Stimulated activated CD8-positive, alpha-beta memory T cell treated with anti-CD3 and anti-CD28 coated beads, Interleukin-4, amount 100 ng/mL, for 24 hours (primary cell): Measurements from ENCODE around the gene TRMT44.
A peak's percentile ranks its signal among the peaks of the same experiment; 100 is the strongest.

Source experiments
- DNase-seq: peaks from one replicate; pipeline ENCODE4 v3.0.0-alpha.2; 2020; ENCODE audit warnings: low read depth

The TRMT44 gene

DNA sequence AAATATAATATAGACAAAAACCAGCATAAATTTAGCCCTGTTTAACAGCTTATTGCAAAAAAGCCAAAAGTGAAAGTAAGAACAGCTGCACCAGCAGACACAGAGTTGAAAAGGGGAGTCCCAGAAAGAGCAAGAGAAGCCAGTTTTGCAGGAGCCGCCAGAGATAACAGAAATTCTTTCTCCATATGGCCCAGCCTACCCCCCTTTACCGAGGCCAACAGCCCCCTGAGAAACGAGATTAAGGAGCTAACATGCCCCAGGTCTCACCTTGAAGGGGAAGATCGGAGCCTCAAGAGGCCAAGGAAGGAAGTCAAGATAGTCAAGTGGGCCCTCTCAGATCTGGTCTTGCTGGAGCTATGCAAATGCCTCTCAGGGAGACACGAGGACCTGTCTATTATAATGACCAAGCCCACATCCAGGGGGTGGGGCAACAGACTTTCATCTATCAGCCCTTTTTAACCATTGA is 4.9 kb upstream of the TRMT44 start:
- no peak for DNase-seq

DNA sequence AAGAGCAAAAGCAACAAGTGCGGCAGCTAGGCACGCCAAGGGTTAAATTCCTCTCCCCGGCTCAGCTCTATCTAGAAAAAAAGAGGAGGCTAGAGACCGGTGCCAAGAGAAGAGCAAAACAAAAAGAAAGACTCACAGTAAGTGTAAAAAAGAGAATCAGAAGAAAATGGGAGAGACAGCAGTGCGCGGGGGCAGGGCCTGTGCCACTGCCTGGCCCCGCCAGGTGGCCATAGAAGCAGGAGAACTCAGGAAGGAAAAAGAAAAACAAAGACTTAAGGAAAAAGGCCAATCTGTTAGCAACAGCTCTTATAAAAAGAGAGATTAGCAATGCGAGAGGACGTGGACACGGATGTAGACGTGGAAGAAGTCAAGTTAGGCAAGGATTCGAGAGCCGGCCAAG is 3.3 kb upstream of the TRMT44 start:
- DNase-seq, result no peak

DNA sequence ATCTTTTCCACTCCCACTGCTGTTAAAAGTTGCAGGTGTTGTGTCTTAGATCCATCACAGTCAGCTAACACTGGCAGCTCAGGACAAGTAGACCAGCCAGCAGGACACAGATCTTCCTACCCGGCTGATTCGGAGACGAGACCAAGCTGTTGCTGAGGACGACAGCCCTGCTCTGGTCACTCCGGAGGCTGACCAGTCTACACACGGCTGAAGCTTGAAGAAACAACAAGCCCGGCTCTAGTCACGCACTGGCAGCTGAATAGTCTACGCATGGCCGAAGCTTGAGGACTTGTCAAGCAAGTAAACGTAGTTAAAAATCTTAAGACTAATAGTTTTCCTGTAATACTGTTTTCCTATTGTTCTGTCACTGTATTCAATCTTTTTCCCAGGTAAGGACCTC is 1.8 kb upstream of the TRMT44 start:
- DNase-seq, result no peak

DNA sequence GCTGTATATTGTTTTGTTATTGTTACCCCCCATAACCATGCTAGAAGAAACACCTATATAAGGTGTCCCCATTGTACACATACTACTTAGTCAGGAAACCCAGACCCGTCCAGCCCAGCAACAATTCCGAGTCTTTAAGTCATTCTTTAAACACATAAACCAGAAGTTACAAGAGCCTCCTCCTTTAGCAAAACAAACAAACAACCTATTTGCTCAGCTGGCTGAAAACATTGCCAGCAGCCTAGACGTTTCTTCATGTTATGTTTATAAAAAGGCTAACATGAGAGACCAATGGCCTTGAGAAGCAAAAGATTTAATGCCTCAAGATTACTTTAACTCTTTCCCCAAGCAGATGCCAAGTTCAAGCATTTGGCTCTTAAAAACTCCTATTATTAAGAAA is 1.4 kb upstream of the TRMT44 start:
- DNase-seq, result no peak

DNA sequence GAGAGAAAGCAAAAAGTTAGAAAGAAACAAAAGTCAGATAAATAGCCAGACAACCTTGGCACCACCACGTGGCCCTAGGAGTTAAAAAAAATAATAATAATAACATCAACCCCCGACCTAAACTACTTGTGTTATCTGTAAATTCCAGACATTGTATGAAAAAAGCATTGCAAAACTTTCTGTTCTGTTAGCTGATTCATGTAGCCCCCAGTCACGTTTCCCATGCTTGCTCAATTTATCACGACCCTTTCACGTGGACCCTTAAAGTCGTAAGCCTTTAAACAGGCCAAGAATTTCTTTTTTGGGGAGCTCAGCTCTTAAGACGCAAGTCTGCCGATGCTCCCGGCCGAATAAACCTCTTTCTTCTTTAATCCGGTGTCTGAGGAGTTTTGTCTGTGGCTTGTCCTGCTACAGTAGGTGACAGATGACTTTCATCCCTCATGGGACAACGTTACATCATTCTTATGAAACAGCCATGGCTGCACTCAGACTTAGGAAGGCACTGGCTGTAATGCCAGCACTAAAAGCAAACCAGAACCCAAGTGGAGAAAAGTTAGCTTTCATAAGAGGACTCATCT is 574 bp upstream of the TRMT44 start:
- no peak for DNase-seq

DNA sequence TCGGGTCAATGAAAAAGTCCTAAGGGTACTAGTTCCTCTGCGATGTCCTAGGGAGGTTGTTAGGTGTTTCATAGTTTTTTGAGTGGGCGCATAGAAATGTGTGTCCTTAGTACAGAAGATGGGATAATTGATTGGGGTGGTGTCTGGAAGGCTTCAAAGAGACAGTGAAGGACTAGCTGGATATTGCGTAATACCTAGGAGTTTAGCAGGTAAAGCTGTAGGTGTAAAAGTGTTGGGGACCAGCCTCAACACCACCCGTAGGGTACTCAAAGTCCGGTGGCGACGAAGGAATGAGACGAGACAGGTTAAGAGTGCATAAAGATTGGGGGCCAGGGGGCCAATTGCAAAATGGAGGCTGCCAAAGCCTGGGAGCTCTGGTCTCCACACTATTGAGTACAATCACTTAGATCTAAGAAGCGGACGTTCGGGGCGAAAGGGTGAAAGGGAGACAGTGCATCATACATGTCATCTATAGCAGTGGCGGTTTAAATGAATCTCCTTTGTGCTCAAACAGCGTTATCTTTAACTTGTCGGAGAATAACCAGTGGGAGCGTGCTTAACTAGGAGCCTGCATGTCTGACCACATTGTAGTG is 1.0 kb downstream of the TRMT44 start:
- no peak for DNase-seq

DNA sequence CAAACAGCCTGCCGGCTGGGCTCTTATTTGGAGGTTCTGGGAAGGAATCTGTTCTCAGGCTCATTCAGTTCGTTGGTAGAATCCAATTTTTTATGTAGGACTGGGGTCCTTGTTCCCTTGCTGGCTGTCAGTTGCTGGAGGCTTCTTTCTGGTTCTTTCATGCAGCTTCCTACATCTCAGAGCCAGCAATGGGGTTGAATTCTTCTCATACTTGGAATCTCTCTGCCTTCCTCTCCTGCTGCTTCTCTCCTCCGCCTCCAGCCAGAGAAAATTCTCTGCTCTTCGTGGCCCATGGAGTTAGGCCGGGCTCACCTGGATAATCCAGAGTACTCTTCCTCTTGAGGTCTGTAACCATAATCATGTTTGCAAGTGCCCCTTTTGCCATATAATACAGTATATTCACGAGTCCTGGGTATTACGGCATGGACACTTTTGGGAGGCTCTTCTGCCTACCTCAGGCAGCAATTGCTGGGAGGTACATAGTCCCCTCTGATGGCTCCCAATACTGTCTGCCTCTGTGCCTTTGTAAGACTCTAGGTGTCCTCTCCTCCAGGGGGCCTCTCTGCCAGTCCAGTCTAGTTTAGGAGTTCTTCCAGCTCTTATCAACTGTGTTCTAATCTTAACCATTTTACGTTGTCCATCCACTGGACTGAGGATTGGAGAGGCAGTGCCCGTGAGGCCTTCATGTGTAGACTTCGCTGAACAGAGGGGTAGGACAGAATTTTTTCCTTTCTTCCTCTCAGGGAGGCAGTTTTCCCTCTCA is 2.2 kb downstream of the TRMT44 start:
- no peak for DNase-seq

DNA sequence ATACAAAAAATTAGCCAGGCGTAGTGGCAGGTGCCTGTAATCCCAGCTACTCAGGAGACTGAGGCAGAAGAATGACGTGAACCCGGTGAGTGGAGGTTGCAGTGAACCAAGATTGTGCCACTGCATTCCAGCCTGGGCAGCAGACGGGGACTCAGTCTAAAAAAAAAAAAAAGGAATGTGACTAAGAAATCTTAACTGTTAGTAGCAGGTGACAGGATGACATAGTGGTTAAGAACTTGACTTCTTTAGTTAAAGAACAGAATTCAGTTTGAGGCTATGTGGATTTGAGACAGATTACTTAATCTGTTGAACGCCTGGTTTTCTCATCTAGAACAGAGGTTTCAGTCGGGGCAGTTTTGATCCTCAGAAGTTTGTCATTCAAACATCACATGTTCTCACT is 3.2 kb downstream of the TRMT44 start:
- no peak for DNase-seq

DNA sequence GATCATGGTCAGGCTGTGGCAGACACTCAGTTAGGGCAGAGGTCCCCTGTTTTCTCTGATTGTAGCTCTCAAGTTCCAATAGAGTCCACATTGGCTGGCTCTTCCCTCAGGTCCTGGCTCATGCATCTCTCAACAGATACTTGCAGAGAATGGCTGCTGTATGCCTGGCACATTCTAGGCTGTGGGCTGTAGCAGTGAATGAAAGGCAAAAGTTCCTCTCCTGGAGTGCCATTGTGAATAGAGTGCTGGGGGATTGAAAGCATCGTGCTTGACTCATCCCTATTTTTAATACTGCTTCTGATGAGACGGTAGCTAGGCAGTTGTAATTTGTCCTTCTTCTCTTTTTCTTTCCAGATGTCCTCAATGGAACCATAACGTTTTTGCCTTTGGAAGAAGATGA is 5.5 kb downstream of the TRMT44 start:
- no peak for DNase-seq

DNA sequence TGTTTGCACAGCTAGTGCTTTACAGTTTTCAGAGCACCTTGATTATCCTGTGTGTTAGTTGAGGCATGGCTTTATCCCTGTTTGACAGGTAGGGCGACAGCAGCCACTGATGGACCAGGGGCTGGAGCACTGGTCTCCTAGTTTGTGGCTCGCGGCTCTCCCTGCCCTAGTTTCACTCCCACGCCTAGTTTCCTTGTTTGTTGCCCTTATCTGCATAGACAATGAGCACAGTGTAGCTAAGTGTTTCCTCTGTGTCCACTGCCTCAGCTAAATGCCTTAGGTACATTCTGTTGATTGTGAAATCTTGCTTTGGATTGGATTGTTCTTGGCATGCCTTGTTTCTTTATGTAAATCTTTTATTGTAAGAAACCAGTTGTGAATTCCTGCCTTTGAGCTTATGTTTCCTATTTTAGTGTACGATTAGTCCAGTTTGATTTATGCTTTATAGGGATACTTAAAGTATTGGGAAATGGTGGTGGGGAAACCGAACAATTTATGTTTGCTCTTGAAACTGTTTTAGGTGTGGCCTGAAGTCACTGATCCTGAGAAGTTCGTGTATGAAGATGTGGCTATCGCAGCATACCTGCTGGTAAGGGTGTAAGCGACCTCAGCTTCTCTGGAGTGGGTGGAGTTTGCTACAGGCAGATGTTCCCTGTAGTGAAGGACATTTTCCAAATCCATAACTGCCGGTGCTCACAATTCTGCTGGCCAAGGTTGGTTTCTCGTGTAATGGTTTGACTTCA is 11.0 kb downstream of the TRMT44 start:
- no peak for DNase-seq

DNA sequence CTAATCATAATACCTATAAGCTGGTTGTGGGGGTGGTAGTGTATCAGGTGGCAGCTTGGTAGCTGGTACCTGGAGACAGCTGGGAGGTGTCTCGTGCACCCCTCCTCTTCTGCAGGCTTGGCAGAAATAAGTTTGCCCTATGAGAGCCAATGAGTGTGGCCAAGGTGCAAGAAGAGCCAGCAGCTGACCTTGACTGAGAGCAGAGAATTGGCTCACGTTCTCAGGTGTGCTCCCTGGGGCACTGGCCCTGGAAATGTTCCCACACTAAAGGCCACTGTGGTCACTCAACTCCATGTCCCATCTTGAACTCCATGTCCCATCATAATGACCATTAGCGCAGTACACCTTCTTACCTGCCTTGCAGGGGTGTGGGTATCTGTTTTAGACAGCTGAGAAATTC is 13.4 kb downstream of the TRMT44 start:
- DNase-seq, result no peak

DNA sequence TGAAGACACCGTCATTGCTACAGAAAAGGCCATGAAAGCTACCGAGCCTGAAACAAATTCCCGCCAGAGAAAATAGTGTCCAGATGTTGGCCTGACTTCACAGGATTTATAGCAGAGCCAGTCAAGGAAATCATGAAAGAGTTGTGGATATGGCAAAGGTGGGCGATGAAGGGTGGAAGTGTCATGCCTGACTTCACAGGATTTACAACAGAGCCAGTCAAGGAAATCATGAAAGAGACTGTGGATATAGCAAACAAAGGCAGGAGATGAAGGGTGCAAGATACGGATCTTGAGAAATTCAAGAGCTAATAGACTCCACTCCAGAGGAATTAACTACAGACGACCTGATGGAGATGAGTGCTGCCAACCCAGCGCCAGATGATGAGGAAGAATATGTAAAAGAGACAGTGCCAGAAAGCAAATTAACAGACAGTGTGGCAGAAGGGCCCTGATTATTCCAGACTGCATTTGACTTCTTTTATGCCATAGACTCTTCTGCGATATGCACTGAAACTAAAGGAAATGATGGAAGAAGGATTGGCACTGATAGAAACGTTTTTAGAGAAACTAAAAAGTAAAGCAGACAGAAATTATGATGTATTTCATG is 17.2 kb downstream of the TRMT44 start:
- DNase-seq, result no peak

DNA sequence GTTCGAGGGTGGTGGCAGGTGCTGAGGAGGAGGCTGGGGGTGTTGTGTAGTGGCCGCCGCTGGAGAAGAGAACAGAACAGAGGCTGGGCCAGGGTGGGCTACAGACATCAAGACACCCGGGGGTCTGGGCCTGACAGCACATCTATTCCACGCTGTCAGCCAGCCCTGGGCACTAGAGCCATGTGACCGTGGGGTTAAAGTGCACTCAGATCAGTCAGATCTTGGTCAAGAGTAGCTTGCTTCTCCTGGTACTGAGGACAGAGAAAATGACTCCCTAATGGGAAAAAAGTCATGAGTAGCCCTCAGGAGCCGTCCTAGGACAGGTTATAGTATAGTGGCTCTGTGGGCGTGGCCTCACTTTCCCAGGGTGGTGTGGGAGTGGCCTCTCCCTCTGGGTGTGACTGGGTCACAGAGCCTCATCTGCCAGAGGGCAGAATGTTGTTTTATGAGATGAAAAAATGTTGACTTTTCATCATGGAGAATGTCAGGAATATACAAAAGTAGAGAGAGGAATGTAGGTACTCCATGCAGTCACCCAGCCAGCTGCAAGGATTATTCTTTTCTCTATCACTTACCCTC is 19.4 kb downstream of the TRMT44 start:
- no peak for DNase-seq

DNA sequence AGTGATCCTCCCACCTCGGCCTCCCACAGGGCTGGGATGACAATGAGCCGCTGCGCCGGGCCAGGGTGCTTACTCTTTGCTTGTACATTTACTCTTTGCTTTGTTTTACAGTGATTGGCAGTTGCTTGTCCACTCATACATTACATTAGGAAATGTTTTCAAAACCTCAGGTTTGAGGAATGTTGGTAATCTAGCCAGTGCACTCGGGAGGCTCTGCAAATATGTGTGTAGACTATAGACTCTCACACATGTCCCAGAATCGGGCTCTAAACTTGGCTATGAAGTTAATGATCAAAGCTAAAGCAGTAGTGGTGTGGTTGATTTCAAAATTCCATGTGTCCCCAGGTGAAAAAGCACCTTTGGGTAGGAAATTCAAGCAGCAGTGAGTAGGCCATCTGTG is 20.5 kb downstream of the TRMT44 start:
- DNase-seq, result no peak

DNA sequence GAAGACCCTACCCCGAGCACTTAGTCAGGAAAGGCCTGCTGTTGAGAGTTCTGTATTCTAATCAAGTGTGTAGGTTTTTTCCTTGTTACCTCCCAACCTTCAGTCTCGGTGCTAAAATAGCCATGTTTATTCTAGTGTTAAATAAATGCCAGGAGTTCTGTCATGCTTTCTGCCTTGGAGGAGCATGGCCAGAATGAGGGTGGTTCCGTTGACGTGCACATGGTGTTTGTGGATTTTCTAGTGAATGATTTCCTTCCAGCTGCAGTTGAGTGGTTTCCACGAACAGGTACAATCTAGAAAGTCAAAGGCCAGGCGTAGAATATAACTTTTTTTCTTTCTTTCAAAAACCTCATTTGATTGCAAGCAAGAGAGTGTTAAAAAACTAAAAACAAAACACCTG is 21.0 kb downstream of the TRMT44 start:
- DNase-seq, result no peak

DNA sequence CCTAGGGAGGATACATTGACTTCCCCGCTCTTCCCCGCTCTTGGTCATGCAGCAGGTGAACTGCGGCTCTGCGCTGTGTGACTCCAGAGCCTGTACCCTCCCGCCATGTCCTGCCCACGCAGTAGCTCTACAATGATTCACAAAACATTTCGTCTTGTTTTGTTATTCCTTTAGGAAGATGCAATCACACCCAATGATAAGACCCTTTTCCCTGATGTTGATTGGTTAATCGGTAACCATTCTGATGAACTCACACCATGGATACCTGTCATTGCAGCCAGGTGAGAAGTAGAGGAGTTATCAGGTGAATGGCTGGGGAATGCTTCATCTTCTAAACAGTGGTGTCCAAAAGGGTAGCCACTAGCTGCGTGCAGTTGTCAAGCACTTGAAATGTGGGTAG is 23.2 kb downstream of the TRMT44 start:
- no peak for DNase-seq

DNA sequence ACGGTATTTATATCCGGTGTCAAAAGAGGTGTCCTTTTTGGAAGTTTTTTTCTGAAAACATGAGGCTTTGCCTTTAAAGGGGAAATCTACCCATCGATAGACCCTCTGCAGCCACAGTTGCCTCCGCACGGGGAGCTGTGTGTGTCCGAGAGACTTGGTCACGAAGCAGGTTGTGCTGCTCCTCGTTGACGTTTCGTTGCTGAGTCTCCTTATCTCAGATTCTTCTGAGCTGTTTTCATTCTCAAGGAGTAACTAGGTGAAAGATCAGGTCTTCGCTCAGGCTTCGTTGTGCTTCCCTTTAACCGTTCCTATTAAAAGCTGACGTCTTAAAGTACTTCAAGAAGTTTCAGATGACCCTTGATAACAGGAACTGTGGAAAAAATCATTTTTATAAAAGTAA is 23.8 kb downstream of the TRMT44 start:
- no peak for DNase-seq

DNA sequence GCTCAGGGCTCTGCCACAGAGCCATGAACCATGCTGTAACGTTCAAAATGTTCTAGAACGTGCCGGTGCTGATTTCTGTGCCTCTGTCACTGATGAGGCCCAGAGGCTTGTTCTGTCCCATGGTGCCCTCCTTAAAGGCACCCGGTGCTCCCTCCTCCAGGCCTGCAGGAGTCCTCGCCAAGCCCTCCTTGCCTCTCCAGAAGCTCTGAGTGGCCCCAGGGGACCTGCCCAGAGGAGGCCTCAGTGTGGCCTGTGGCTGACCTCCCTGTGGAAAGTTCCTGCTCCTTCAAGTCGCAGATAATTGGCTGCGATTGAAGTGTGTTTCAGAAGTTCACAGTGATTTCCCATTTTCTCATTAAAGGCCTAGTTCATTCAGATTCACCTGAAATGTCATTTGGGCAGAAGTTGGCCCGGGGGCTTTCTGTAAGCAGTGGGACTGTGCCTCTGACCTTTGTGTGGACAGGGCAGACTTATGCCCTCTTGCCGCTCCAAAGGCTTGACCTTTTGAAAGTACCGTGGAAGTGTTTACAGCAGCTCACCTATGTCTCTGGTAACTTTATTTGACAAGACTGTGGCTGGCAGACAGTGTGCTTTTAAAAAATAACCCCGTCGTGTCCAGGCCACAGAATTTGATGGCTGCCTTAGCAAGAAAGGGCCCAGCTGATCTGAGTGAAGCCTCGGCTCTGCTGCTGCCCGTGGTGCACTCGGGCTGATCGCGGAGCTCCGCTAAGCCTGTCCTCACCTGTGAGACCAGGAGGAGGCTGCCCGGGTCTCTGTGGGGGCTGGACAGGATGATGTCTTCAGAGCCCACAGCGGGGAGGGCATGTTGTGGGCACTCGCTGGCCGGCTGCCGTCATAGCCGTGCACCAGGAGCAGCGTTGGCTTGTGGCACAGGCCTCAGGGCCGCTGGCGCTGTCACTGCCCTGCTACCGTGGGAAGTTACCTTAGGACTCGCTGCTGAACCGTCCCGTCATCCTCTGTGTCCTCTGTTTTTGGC is 25.3 kb downstream of the TRMT44 start:
- no peak for DNase-seq

DNA sequence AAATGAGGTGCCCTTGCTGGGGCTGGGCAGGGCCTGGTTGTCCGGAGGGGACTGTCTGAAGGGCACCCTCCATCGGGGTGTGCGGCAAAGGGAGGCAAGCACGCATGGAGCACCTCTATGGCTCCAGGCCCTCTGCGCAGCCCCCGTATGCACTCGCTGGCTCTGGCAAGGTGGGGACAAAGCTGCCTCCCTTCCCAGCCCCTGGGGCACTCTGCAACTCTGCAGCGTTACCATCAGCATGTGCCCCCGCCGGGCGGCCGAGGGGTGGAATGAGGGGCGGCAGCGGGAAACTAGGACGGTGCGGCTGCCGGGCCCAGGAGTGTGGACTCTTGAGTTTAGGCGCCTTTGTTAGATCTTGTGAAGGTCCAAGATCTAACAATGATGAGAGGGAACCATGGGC is 26.4 kb downstream of the TRMT44 start:
- no peak for DNase-seq

DNA sequence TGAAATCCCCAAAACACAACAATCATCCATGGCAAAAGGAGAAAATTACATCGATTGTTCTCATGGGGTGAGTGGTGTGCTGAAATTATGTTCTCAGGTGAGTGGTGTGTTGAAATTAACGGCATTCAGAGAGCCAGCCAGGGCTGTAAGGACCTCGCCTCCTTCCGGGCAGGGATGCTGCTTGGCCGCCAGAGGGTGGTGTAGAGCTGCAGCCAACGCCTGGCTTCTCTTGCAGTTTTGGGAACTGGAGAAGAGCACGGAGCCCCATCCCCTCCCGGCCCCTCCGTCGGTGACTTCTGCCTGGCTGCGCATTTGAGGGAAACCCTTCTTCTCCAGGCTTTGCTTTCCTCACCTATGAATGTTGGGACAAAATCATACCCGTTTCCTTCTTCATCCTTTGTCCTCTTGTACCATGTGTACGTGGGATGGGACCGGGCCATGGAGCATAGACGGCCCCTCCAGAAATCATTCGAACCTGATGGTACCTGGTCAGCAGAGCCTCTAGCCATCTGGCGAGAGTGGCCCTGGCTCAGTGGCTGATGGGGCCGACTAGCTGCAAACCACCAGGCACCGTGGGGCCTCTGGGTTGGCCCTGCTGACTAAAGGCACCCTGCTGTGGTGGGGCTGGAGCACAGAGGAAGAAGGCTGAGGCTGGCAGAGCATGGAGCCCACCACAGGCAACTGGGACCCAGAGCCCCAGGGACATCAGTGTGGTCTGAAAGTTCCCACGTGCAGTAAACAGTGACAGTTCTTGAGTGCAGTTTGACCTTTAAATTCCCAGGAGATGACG is 28.4 kb downstream of the TRMT44 start:
- DNase-seq, result peak; percentile 28
